ENCODE measurements around the gene PFAS.

Gene PFAS

DNA sequence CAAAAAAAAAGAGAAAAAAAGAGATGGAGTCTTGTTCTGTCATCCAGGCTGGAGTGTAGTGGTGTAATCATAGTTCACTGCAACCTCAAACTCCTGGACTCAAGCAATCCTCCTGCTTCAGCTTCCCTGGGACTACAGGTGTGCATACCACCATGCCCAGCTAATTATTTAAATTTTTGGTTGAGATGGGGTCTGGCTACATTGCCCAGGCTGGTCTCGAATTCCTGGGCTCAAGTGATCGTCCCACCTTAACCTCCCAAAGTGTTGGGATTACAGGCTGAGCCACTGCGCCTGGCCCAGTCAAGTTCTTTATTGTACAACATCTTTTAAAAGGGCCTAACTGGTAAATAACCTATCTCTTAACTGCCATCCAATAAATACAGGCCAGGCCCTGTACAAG lies 33.3 kb downstream of the PFAS start:
- no peaks in the 10 kb centered on the region for H3K27me3 ChIP-seq
- H3K36me3 ChIP-seq: no peaks in the 10 kb centered on the region
- TF ChIP-seq, protein P1, sequence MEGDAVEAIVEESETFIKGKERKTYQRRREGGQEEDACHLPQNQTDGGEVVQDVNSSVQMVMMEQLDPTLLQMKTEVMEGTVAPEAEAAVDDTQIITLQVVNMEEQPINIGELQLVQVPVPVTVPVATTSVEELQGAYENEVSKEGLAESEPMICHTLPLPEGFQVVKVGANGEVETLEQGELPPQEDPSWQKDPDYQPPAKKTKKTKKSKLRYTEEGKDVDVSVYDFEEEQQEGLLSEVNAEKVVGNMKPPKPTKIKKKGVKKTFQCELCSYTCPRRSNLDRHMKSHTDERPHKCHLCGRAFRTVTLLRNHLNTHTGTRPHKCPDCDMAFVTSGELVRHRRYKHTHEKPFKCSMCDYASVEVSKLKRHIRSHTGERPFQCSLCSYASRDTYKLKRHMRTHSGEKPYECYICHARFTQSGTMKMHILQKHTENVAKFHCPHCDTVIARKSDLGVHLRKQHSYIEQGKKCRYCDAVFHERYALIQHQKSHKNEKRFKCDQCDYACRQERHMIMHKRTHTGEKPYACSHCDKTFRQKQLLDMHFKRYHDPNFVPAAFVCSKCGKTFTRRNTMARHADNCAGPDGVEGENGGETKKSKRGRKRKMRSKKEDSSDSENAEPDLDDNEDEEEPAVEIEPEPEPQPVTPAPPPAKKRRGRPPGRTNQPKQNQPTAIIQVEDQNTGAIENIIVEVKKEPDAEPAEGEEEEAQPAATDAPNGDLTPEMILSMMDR (IDR thresholded peaks at IDR 0.05): no peak
- H3K4me3 ChIP-seq (ENCODE audit: low read depth in 1 of 2, low read length in 1 of 2): no peak overlapping the region
- no peaks in the 10 kb centered on the region for H3K9me3 ChIP-seq
- H3K27ac ChIP-seq: no peak overlapping the region
- H3K4me1 ChIP-seq (ENCODE audit: control insufficient read depth in 1 of 2, insufficient read depth in 1 of 2, low read depth in 1 of 2, low read length in 1 of 2): no peaks in the 10 kb centered on the region

DNA sequence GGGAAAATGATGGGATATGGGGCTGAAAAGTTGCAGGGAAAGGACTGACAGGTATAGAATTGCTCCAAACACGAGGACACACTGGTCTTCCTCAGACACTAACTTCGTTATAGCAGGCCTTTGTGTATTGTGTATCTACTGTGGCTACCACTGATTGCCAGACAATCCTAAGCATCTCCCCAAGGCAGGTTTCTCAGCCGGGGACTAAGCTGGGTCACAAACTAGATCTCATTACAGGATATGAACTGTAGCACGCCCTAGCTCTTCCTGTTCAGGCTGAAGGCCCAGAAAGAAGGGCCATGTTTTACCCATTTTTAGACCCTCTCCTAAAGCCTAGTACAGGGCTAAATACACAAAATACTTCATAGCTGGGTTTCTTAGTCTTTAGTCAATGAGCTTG lies 34.3 kb downstream of the PFAS start:
- no peak overlapping the region for H3K27ac ChIP-seq
- no peaks in the 10 kb centered on the region for H3K36me3 ChIP-seq
- TF ChIP-seq, protein P1 (IDR thresholded peaks at IDR 0.05): no peak
- H3K4me3 ChIP-seq (ENCODE audit: low read depth in 1 of 2, low read length in 1 of 2): no peak overlapping the region
- H3K9me3 ChIP-seq: no peaks in the 10 kb centered on the region
- H3K4me1 ChIP-seq (ENCODE audit: control insufficient read depth in 1 of 2, insufficient read depth in 1 of 2, low read depth in 1 of 2, low read length in 1 of 2): peaks cover 5 to 6% of the 10 kb centered on the region in 2 experiments
- no peaks in the 10 kb centered on the region for H3K27me3 ChIP-seq

DNA sequence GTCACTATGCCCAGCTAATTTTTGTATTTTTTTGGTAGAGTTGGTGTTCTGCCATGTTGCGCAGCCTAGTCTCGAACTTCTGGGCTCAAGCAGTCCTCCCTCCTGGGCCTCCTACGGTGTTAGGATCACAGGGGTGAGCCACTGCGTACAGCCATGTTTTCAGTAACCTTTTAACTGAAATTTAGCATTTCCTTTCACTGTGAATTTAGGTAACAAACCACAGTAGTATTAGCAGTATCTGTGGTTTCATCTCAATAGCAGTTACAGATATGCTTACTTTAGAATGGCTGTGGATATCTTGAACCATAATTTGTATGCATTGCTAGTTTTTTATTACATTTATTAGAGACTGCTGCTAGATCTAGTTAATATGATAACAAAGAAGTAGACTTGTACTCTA lies 35.0 kb downstream of the PFAS start:
- Histone ChIP-seq H3K27ac (no peak overlapping the region), H3K4me1 (ENCODE audit: control insufficient read depth in 1 of 2, insufficient read depth in 1 of 2, low read depth in 1 of 2, low read length in 1 of 2) (peaks cover 8 to 10% of the 10 kb centered on the region in 2 experiments), H3K36me3 (no peaks in the 10 kb centered on the region), H3K4me3 (ENCODE audit: low read depth in 1 of 2, low read length in 1 of 2) (no peak overlapping the region), H3K9me3 (no peaks in the 10 kb centered on the region), H3K27me3 (no peaks in the 10 kb centered on the region)
- TF ChIP-seq, protein P1 (IDR thresholded peaks at IDR 0.05): no peak

DNA sequence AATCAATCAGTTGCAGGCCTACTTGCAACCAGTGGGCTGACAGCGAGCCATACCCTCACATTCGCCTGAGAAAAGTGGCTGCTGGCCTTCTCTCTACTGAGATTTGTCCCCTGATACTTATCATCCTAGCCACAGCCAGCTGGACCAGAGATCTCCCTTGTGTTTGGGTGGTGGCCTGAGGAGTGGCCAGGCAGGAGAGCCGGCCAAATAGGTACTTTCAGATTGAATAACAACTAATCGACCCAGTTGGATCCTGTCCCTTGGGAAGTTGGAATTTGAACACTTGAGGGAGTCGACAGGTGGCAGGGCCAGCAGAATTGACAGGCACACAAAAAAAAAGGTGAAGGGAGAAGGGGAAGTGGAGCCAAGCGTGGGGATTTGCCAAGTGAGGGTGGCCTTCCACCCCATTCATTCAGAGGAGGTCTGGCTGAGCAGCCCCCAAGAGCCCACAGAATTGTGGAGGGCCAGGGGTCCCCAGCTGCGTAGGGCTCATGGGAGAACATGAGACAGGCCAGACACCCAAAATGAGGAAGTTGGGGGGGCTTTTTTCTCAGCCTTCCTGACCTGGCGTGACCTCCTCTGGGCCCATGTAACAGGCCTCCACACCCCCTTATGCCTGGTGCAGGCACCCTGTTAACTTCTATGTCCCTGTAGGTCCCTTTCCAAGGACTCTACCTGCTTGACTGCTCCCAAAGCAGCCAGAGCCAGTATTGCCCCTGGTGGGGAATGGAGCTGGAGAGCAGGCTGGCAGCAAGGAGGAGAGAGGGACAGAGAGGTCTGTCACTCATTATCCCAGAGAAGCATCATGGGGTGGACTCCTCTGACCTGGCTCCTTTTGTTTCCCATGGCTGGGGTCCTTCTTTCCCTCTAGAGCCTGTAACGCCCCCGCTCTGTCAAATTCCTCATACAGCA lies 36.4 kb downstream of the PFAS start:
- H3K9me3 ChIP-seq: no peaks in the 10 kb centered on the region
- TF ChIP-seq, protein P1 (IDR thresholded peaks at IDR 0.05): no peak
- H3K27ac ChIP-seq: no peak overlapping the region
- H3K36me3 ChIP-seq: no peaks in the 10 kb centered on the region
- no peak overlapping the region for H3K4me3 ChIP-seq (ENCODE audit: low read depth in 1 of 2, low read length in 1 of 2)
- H3K27me3 ChIP-seq: no peaks in the 10 kb centered on the region
- H3K4me1 ChIP-seq (ENCODE audit: control insufficient read depth in 1 of 2, insufficient read depth in 1 of 2, low read depth in 1 of 2, low read length in 1 of 2): peaks cover 13 to 14% of the 10 kb centered on the region in 2 experiments

DNA sequence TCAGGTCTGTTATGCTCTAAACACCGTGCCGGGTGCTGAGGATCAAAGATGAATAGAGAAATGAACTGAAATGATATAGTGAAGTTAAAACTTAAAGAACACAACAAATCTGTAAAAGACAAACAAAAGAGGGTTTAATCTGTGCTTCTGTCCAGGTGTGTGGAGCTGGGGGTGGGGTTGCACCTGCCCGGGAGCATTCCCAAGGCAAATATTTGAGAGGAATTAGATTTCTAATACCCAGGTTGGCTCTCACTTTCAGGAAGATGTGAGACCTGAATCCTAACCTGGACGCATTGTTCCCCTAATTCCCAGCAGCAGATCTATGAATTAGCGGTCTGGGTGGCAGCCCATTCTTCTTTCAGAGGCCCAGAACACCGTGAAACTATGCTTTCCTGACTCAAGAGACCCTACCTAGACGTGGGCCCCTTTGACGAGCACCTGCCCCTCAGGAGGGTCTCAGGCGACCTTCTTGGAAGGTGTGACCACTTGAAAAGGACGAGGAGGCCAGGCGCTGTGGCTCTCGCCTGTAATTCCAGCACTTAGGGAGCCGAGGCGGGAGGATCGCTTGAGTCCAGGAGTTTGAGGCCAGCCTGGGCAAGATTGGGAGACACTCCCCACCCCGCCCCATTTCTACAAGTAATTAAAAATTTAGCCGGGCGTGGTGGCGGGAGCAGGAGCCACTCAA lies 38.7 kb downstream of the PFAS start:
- TF ChIP-seq, protein P1 (IDR thresholded peaks at IDR 0.05): no peak
- Histone ChIP-seq H3K4me3 (ENCODE audit: low read depth in 1 of 2, low read length in 1 of 2) (peak overlapping the region; percentile 91 to 99), H3K9me3 (no peaks in the 10 kb centered on the region), H3K36me3 (no peaks in the 10 kb centered on the region), H3K4me1 (ENCODE audit: control insufficient read depth in 1 of 2, insufficient read depth in 1 of 2, low read depth in 1 of 2, low read length in 1 of 2) (peaks cover 21 to 24% of the 10 kb centered on the region in 2 experiments), H3K27ac (peak overlapping the region; percentile 82), H3K27me3 (no peaks in the 10 kb centered on the region)

Measured in neutrophil (primary cell).